SK-N-SH (cell line): ENCODE measurements around the gene SLC25A46.

Experiments used
- EP300 ChIP-seq, 2 experiments: IDR thresholded peaks; 2 replicates each; pipeline versions ENCODE4 v1.4.0 to v1.6.1; 2012; ENCODE audit warnings: borderline replicate concordance in 1 of 2, low read depth in 1 of 2, low read length in 1 of 2
- GABPA ChIP-seq: IDR thresholded peaks from 2 replicates; pipeline ENCODE4 v1.4.0; 2012; ENCODE audit warnings: low read depth, mild to moderate bottlenecking

DNA sequence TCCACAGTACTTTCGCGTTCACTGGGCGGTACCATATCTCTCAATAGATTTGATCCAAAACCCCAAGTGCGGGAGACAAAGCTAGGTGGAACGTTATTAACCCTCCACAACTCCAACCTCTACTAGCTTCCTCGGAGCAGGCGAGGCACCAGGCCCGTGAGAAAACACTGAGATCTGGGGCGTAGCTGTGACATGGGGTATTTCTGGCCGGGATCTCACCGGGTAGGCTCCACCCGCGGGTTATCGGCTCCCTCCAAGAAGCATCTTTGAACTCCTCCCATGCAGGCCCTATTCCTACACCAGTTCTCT, 350 bp upstream of the SLC25A46 start:
- TF ChIP-seq EP300 (IDR thresholded peaks at IDR 0.05; ENCODE audit: borderline replicate concordance in 1 of 2, low read depth in 1 of 2, low read length in 1 of 2) = no peak
- no peak for TF ChIP-seq GABPA
